ENCODE data around the gene NKX6-1.
A peak's percentile ranks its signal among the peaks of the same experiment; 100 is the strongest.

Gene NKX6-1

GRCh38 chr4:84497504-84498202, 1.4 kb downstream of the NKX6-1 start:
- DNase-seq: no peak

GRCh38 chr4:84496706-84497503, 2.2 kb downstream of the NKX6-1 start:
- peak; percentile 20 for DNase-seq

- no peak for DNase-seq
These were observed 2.8 kb downstream of the NKX6-1 start for GRCh38 chr4:84496331-84496705.

GRCh38 chr4:84495794-84496261, 3.3 kb downstream of the NKX6-1 start:
- no peak for DNase-seq

GRCh38 chr4:84495118-84495793, 3.8 kb downstream of the NKX6-1 start:
- no peak for DNase-seq

GRCh38 chr4:84494531-84494930, 4.6 kb downstream of the NKX6-1 start:
- no peak for DNase-seq

- no peak for DNase-seq
These were observed 5.0 kb downstream of the NKX6-1 start for GRCh38 chr4:84494076-84494475.

GRCh38 chr4:84493092-84493850, 5.8 kb downstream of the NKX6-1 start:
- no peak for DNase-seq

GRCh38 chr4:84492737-84493091, 6.4 kb downstream of the NKX6-1 start:
- no peak for DNase-seq

GRCh38 chr4:84492290-84492689, 6.8 kb downstream of the NKX6-1 start:
- DNase-seq: no peak

- DNase-seq: no peak
These were observed 7.6 kb downstream of the NKX6-1 start for GRCh38 chr4:84491481-84491880.

GRCh38 chr4:84490663-84491062, 8.4 kb downstream of the NKX6-1 start:
- DNase-seq: no peak

- DNase-seq: no peak
These were observed 14.9 kb downstream of the NKX6-1 start for GRCh38 chr4:84484236-84484635.

- DNase-seq: no peak
These were observed 15.4 kb downstream of the NKX6-1 start for GRCh38 chr4:84483688-84484087.

GRCh38 chr4:84482564-84483563, 16.2 kb downstream of the NKX6-1 start:
- DNase-seq: peak; percentile 21

GRCh38 chr4:84481860-84482245, 17.2 kb downstream of the NKX6-1 start:
- no peak for DNase-seq

- DNase-seq: no peak
These were observed 17.8 kb downstream of the NKX6-1 start for GRCh38 chr4:84481077-84481859.

GRCh38 chr4:84480082-84480481, 19.0 kb downstream of the NKX6-1 start:
- DNase-seq: no peak

GRCh38 chr4:84479663-84480062, 19.4 kb downstream of the NKX6-1 start:
- no peak for DNase-seq

- DNase-seq: no peak
These were observed 21.4 kb downstream of the NKX6-1 start for GRCh38 chr4:84477738-84478137.

GRCh38 chr4:84474107-84474506, 25.0 kb downstream of the NKX6-1 start:
- DNase-seq: no peak
